C4-2B (cell line): ENCODE data around the gene KIAA1755.

Source experiments
- H3K27ac ChIP-seq: fragments of 450-650 bp; 2 replicates; pipeline ENCODE4 v1.5.1; 2017
- CTCF ChIP-seq: fragments of 450-650 bp; conservative IDR thresholded peaks from 2 replicates; pipeline ENCODE4 v1.5.1; 2017; ENCODE audit warnings: mild to moderate bottlenecking
- ZFX ChIP-seq: fragments of 450-650 bp; IDR thresholded peaks from 2 replicates; pipeline ENCODE4 v1.6.1; 2017

Gene KIAA1755

GRCh38 chr20:38220587-38221118, 39.9 kb downstream of the KIAA1755 start:
- no peak for TF ChIP-seq CTCF
- no peak for TF ChIP-seq ZFX
- H3K27ac ChIP-seq = no peak overlapping the region

GRCh38 chr20:38219006-38219950, 41.3 kb downstream of the KIAA1755 start:
- H3K27ac ChIP-seq = no peak overlapping the region
- TF ChIP-seq CTCF = no peak
- no peak for TF ChIP-seq ZFX

- no peak for TF ChIP-seq ZFX
- no peak for TF ChIP-seq CTCF
- no peak overlapping the region for H3K27ac ChIP-seq
These were observed 42.0 kb downstream of the KIAA1755 start for GRCh38 chr20:38218566-38218885.

GRCh38 chr20:38217791-38218565, 42.6 kb downstream of the KIAA1755 start:
- TF ChIP-seq ZFX (no peak), CTCF (no peak)
- H3K27ac ChIP-seq = no peak overlapping the region

- TF ChIP-seq CTCF = no peak
- TF ChIP-seq ZFX = no peak
- no peak overlapping the region for H3K27ac ChIP-seq
These were observed 43.6 kb downstream of the KIAA1755 start for GRCh38 chr20:38216746-38217595.

- no peak for TF ChIP-seq CTCF
- TF ChIP-seq ZFX = no peak
- H3K27ac ChIP-seq = no peak overlapping the region
These were observed 44.3 kb downstream of the KIAA1755 start for GRCh38 chr20:38216201-38216600.
